Activated CD4-positive, alpha-beta T cell treated with anti-CD3 and anti-CD28 coated beads, Interleukin-2, amount 50 U/mL, for 1 hour (primary cell): ENCODE measurements around the gene ABCB9.

ENCODE experiments used
- DNase-seq: peaks from one replicate; pipeline ENCODE4 v3.0.0-alpha.2; 2020

The ABCB9 gene

DNA sequence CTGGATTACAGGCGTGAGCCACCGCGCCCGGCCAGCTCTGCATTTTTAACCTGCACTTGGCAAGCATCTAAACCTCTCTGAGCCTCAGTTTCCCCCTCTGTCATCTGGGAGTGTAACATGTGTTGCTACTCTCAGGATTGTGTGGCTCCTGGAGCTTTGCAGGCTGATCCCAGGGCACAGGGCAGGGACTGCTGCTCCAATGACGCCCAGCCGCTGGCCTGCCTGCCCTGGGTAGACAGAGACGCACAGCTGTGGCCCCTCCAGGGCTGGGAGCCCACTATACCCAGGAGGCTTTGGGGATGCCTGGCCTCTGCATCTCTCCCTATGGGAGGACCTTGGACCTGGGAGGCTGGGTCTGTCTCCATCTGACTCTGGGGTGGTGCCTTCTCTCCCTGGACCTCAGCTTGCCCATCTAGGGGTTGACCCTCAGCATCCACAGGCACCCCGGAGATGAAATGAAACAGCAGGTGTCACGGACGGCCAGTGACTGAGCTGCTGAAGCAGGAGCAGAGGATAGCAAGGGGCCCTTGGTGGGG, 27.9 kb upstream of the ABCB9 start:
- no peak for DNase-seq

DNA sequence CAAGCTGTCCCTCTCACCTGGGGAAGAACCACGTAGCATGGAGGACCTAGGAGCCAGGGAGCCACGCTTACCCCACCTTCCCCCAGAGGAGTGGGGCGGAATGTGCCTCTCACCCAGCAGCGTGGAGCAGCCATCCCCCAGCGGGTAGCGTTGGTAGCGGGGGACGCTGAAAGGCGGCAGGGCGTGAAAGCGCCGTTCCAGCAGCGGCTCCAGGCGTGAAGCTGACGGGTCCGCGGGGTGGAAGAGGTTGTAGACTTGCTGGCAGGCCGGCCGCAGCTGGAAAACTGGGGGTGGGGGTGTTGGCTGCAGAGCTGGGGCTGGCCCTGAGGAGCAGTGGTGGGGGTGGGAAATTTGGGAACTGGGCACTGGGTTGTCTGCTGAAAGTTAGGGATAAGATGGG, 26.1 kb upstream of the ABCB9 start:
- DNase-seq, result no peak

DNA sequence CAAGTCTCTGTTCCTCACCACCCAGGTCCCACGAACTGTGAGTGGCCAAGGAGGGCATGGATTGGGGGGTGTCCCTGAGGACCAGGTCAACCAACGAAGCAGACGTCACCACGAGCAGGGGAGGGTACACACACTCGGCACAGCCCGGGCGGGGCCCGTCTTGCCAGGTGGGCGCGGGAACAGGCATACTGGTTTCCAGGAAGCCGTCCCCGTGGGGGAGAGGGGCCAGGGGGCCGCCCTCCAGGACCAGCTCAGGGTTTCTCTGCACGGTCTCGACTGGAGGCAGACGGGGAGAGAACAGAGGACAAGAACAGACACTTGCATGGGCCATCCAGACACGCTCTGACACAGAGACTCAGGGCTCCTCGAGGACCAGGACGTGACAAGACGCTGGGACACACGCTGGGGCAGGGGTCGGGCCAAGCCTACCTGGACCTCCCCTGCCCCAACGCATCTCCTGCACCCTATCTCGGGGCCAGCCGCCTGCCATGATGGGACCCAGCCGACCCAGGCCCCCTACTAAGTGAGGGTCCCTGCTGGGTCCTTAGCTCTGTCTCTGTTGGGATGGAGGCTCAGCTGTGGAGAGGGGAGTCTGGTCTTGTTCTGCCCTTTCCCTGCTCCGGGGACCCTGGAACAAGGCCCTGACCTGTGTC, 25.5 kb upstream of the ABCB9 start:
- no peak for DNase-seq

DNA sequence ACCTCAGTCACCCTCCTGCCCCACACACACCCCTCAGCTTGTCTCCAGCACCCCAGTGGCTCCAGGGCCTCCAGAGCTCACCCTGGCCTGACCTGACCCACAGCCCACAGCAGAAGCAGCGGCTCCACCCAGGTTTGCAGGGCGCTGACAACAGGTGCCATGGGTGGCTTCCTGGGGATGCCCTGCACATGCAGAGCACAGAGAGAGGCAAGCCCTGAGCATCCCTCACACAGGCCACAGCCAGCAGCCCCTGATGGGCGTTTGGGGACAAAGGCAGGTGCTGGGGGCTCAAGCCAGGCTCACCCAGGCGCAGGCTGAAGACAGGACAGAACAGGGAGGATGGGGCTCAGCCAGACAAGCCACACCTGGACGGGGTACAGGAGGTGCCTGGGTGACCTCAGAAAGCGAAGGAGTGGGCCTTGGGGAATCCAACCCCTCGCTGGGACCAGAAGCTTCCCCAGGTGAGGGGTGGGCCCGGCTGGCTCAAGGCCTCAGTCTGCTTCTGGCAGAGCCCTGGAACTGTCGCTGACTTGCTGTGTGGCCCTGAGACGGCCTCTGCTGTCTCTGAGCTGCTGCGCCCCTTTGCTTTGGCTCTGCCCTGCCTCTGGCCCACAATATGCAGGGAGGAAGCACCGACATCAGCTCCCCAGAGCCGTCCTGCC, 24.8 kb upstream of the ABCB9 start:
- DNase-seq, result no peak

DNA sequence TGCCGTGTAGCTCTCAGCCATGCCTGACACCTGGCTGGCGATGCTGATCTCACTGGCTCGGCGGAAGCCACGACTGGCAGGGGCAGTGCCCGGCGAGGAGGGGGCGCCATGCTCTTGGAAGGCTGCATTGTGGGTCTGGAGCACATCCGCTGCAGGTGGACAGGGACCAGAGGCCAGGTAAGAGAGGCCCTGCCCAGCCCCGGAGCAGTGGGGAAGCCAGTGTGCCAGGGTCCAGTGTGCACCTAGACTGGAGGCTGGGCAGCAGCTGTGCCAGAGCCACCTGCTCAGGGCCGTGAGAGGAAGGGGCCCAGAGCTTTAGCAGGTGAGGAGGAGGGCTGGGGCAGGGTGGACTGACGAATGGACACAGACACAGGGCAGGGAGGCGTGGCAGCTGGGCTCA, 24.3 kb upstream of the ABCB9 start:
- no peak for DNase-seq

DNA sequence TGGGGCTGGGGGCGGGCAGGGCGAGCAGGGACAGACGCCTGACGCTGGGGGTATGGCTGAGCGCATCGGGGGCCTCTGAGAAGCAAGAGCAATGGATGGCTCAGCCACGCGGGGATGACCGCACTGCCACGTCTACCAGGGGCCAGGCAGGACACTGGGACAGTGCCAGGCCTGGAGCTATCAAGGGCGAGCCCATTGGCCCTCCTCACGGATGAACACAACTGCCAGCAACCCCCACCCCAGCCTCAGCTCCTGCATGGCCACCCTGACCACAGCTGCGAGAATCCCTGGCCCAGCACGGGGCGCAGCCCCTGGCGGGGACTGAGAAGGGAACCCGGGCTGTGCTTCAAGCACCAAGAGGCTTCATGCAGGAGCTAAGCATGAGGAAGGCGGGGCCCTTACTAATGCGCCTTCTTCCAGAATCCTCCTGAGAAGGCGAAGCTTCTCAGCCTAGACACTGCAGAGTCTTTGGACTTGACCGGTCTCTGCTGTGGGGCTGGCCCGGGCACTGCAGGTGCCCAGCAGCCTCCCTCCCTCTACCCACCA, 23.7 kb upstream of the ABCB9 start:
- DNase-seq, result no peak

DNA sequence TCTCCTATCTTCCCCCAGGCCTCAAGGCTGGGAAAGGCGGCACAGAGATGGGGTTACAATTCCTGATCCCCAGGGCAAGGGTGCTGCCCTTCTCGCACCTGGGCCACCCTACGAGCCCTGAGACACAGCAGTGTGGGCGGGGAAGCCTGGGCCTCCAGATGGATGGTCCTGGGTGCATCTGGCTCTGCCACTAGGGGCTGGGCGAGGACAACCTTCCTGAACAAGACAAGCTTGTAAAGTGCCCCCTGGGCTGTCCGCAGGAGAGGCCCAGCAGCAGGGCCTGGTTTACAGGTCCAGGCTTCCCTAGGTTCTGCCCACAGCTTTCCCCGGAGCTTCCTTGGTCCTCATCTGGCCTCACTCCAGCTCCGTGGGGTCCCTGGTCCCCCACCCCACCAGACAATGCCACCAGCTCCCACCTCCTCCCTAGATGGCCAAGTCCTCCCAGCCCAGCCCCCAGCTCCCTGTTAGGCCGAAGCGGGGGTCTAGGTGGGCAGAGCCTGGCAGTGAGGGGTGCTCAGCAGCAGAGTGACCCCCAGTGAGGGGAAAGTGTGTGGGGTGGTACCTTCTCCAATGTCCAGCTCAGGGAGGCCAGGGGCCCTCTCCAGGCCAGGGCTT, 23.1 kb upstream of the ABCB9 start:
- no peak for DNase-seq

DNA sequence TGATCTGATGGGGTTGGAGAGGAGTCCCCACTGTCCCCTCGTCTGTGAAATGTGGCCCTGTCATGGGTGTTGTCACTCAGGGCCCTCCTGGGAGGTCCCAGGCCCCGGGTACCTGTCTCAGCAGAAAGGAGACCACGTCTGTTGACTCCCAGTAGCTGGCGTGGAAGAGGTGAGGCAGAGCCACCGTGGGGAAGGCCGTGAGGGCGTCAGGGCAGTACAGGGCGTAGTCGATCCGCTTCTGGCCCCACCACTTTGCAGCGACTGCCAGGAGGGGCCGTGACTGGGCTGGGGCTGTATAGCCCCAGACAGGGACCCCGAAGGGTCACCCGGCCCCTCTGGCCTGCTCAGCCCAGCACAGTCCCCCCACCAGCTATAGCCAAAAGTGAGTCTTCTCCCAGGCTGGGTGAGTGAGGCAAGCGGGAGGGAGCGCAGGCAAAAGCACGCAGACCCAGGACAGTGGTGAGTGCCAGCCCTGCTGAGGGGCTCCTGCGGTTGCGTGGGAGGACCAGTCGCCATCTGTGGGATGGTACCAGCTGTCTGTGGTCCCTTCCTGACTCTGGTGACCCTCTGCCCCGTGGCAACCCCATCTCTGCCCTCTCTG, 22.4 kb upstream of the ABCB9 start:
- DNase-seq, result no peak

DNA sequence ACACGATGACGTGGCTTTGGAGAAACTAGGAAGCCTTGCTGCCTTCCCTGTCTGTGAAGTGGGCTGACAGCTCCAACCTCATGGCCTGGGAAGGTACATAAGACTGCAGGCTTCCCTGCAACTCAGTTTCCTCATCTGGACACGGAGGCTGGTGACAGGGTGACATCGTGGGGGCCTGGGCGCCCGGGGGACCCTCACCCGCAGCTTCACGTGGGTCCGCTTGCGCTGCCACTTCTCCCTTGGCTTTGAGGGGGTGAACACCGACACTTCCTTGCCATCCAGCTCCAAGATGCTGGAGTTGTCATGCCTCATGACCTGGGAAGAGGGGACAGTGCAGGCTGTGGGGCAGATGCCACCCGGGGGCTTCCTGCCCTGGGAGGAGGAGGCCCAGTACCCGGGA, 21.8 kb upstream of the ABCB9 start:
- no peak for DNase-seq

DNA sequence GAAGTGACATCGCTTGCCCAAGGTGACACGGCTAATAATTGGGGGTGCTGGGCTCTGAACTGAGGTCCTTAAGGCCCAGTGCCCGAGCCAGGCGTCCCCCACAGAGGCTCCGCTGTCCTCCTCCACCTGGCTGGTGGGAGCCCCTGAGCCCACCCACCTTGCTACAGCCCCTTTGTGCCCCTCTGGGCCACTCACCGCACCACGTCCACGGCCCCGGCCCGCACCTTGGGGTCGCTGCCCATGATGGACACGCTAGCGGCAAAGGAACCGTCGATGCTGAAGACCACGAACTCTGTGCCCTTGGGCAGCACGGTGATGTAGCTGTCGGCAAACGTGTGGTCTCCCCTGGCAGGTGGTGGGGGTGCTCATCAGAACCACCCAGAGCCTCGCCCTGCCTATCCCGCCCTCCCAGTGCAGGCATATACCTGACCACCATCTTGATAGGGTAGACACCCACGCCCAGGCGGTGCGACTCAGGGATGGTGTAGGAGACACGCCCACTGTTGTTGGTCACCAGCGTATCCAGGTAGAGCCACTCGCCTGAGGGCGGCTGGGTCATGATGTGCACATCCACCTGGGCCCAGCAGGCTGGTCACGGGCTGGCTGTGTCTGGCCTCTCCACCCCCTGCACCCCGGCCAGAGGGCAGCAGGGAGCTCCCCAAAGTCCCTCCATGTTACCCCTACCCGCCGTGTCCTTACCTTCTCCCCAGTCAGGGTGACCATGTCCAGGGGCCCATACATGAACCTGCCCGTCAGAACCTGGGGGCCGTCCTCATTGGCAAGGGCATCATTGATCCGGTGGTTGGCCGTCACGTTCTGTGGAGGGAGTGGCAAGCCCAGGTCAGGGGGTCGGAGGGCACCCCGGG, 21.1 kb upstream of the ABCB9 start:
- no peak for DNase-seq

DNA sequence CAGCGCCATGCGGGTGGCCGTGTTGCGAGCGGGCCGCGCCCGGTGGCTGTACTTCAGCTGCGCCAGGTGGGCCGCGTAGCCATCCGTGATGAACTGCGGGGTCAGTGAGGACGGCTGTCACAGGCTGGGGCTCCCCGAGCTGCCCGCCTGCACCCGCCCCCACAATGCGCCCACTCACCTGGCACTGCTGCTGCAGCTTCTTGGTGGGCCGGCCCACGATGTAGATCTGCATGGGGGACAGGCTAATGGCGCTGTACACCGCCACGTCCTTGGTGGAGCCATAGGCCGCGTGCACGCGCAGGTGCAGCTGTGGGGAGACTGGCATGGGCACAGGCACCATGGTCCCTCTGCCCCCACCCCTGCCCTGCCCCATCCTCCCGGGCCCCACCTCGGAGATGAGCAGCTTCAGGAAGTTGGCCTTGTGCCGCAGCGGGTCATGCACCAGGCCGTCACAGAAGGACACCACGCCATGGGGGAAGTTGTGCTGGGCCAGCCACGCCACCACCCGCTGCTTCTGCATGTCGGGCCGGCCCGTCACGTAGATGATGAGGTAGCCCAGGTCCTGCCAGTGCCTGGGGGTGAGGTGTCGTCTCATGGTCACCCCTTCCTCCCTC, 20.1 kb upstream of the ABCB9 start:
- no peak for DNase-seq

DNA sequence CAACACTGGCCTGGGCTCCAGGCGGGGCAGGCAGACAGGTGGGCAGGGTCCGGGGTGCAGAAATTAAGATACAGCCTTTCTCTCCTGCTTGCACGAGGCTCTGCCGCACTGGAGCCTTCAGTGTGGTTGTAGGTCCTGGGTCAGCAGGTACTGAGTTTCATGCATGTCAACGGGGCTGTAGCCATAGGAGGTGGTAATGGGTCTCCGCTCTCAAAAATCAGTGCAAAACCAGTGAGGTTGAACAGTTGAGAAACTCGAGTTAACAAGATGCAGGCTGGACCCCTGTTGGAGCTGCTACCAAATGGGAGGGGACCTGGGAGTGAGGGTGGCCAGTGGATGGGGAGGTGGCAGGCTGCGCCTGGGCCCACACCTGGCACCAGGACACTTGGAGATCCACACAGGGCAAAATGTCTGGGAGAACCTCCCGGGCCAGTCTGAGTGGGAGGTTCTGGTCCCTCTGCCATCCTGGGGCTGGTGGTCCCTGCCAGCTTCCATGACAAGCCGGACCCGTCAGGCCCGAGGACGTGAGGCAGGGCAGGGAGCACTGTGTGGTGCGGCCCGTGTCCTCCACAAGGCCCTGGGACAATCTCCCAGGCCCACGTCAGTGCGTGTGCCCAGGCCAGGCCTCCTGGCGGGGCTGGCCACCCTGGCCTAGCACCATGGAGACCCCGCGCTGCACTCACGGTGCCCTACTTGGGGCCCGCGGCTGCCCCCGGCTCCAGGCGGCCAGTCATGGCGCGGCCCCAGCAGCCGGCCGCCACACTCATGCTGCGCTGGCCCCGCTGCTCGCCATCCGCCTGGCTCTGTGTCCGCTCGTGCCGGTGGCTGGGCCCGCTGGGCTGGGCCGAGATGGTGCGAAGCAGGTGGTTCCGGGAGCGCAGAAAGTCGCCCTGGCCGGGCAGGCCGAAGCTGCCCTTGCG, 19.3 kb upstream of the ABCB9 start:
- no peak for DNase-seq

DNA sequence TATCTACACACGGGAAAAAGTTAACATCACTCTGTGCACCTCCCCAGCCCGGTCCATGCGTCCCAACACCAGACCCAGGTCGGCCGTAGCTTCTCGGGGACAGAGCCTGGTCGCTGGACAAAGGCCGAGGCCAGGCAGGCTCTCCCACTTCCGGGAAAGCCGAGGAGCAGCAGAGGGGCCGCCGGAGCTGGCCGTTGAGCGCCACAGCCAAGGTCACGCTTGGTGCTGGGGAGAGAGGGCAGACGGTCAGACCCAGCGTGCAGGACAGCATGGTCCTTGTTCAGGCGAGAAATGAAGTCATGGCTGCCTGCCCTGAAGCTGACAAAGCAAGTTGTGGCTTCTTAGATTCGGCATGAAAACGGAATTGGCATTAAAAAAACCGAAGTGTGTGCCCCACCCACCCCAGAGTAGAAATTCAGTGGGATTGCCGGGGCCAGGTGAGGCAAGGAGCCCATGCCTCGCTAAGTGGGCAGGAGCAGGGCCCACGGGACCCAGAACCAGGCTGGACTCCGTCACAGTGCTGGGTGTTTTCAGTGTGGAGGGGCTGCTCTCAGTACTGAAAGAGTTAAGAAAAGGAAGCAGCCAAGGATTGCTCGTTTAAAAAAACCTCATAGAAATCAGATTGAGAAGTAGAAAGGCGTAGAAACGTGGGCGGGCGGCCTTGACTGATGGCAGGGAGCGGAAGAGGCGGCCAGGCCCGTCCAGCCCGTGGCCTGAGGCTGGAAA, 18.5 kb upstream of the ABCB9 start:
- DNase-seq, result no peak

DNA sequence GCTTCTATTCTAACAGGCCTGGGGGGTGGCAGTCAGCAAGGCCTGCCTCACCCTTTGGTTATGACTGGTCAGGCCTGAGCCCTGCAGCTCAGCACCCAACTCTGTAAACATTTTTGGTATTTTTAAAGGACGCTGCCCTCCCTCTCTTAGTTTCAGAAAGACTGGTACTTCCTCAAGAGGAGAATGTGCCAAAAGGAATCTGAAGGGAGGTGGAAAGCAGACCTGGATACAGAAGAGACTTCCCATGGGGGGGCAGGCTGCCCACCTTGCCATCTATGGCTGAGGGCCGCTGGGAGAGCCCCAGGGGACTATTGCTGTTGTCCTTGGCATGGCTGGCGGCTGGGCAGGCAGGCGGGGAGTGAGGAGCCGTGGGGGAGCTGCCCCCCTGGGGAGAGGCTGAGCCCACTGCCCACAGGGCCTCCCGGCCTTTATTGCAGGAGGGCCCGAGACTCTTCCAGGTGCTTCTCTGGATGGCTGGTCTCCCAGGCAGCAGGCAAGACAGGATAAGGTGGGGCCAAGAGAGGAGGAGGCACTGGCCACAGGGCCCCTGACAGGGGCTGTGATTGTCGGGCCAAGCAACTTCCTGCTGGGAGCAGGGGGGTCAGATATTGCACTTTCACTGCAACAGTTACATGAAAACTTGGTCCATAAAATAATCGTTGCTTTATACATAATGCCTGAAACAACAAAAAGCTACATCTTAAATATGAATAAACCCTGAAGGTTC, 17.7 kb upstream of the ABCB9 start:
- DNase-seq, result no peak

DNA sequence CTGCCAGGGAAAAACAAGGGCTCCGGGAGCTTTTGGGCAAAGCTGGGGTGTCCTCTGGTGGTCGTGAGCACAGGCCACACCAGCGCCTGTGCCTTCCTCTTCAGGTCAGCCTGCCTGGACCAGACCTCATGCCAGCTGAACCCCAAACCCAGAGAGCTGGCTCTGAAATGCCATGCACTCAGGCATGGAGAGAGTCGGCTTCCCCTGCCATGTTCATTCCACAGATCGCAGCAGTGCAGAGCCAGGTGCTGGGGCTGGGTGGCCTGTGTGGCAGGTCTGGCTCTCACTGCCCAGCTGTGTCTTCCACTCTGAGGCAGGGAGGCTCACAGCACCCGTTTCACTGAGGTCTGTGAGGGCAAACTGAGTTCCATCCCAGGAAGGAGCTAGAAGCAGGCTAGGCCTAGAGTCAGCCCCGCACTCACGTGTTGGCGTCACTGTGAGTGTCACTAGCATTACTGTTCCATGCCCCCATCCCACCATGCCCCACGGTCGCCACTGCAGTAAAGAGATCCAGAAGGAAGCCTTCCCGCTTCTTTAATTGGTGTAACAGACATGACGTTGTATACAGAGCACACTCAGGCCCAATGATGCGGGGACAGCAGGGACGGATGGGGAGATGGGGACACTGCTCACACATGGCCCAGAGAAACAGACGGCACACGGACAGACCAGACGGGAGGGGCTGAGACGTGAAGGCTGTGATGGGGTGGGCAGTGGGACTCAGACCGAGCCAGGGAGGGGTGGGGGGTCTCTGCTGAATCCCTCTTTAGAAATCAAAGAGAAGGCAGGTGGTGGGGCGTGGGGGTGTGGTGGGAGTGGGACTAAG, 16.9 kb upstream of the ABCB9 start:
- DNase-seq, result no peak

DNA sequence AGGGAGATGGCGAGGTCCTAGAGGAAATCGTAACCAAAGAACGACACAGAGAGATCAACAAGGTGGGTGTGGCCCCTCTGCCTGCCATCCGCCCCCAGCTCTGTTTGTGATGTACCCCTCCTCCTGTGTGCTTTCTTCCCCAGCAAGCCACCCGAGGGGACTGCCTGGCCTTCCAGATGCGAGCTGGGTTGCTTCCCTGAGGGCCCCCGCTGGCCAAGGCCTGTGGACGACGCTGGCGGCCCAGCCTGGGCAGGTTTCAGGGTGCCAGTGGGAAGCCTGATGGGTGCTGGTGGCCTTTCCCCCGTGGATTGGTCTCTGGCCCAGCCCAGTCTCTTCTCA, 16.2 kb upstream of the ABCB9 start:
- no peak for DNase-seq

DNA sequence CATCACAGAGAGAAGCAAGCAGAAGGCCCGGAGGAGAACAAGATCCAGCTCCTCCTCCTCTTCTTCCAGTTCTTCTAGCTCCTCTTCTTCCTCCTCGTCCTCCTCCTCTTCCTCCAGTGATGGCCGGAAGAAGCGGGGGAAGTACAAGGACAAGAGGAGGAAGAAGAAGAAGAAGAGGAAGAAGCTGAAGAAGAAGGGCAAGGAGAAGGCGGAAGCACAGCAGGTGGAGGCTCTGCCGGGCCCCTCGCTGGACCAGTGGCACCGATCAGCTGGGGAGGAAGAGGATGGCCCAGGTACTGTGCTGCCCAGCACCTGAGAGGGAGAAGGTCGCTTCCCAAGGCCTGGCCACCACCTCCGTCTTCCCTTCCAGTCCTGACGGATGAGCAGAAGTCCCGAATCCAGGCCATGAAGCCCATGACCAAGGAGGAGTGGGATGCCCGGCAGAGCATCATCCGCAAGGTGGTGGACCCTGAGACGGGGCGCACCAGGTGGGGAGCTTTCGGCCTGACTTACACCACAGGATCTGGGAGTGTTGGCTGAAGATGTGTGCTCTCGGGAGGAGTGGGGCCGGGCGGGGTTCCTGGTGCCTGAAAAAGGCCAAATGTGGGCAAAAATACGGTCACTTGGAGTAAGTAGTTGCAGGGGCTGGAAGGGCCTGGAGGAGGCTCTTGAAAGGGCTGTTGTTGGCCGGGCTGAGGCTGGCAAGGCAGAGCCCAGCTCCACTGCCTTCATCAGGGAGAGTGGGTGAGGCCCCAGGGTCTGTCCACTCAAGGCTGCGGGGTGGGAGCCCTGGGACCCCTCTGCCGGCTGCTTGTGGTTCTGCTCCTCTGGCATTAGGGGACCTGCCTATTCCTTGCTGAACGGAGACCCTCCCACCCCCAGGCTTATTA, 15.6 kb upstream of the ABCB9 start:
- DNase-seq, result no peak

DNA sequence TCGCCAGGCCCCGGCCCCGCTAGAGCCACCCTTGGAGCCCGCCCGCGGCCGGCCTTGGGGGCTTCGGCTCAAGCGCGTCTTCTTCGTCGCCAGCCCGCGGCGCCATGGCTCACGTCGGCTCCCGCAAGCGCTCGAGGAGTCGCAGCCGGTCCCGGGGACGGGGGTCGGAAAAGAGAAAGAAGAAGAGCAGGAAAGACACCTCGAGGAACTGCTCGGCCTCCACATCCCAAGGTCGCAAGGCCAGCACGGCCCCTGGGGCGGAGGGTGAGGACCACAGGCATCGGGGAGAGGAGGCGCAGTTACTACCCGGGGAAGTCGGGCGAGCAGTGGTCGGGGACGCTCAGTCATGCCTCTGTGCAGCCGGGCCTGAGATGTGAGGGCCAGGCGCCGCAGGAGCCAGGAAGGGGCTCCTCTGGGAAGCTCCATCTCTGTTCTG, 14.8 kb upstream of the ABCB9 start:
- no peak for DNase-seq
